Measurements from ENCODE around the gene ELF2.
"Not testable (repeated sequence)": the region's sequence is repeated elsewhere in the genome, so short reads cannot be mapped to it uniquely, and the experiment has no call there.

ELF2 gene

DNA sequence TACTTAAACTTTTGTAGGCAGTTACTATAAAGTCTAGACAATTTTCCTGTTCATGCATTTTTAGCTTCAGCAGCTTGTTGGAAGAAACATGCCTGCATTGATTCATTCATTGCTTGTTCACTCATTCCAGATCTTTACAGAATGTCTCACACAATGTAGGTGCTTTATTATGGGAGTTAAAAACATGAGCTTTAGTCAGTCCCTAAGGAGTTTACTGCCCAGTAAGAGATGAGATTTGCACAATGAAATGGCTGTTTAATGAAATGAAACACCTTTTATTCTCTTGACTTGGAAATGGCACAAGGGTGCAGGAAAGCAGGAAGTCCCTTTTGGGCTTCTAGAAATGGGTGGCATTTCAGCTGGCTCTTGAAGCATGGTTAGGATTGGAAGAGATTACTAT, 158.5 kb downstream of the ELF2 start:
- no peak for DNase-seq

DNA sequence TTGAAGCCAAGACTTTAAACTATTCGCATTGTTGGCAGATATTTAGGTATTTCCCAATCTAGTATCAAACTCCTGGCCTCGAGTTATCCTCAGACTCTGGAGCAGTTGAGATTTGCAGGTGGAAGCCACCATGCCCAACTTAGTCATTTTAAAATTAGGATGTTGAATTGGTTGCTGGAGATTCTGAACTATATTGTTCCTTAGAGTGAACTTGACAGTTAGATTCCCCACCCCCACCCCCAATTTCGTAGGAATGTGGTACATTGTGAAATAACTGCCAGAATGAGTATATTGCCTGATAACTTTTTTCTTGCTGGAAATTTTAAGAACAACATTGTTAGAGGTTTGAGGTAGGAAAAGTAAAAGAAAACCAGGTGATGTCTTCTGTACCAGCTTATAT, 159.2 kb downstream of the ELF2 start:
- DNase-seq = no peak

GRCh38 chr4:139015948-139016471, 161.0 kb downstream of the ELF2 start:
- no peak for DNase-seq

GRCh38 chr4:139015269-139015947, 161.6 kb downstream of the ELF2 start, which contains the start of gene NOCT:
NOCT (plus strand) TSS chr4:139015781; CDS start chr4:139015982, 201 bp downstream.
- peak; percentile 94 for DNase-seq

DNA sequence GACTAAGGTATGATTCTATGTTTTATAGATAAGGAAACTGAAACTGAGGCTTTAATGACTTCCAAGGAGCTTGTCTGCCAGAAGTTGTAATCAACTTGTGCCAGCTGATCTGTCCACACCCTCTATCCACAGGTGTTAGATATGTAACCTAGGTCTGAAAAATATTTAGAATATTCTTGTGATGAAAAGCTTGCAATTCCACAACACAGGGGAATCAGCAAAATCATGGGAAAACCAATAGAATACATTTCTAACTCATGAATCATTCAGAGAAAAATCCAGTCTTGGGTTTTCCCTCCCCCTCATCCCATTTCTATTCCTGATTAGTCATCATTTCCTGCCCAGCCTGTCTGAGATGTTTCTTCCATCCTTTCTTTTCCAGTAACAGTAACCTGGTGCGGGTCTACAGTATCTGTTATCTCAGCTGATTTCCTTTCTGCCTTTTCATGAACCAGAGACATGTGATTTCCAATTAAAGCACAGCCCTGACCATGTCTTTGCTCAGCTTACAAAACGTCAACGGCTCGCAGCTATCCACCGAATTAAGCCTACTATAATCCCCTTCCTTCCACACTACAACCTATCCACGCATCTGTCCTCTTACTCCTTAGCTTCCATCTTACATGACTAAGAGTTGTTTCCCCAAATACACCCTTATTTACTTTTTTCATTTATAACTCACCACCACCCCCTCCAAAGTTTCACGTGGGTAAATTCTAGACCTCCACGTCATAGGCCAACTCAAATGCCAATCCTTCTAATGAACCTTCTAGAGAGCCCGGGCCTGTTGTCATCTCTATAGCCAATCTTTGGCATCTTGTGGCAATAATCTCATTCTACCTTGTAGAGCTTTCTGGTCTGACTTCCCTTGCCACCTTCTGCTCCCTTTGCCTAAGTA, 162.4 kb downstream of the ELF2 start:
- DNase-seq = no peak

- DNase-seq = no peak
Measured at GRCh38 chr4:139011225-139011950, 165.6 kb downstream of the ELF2 start.

- DNase-seq = no peak
Measured at GRCh38 chr4:139009702-139010101, 167.3 kb downstream of the ELF2 start.

- not testable (repeated sequence) for DNase-seq
Measured at GRCh38 chr4:139008278-139008677, 168.7 kb downstream of the ELF2 start.

- DNase-seq = no peak
Measured at GRCh38 chr4:139007640-139008039, 169.4 kb downstream of the ELF2 start.
